Hepatocyte (in vitro differentiated cells): ENCODE results near the gene KCNK6. TPM values are rescaled to one million over a fixed set of nuclear protein-coding genes. Genes with fewer than 3 reads are reported as not detected.

Source experiments
- DNase-seq: peaks from one replicate; pipeline ENCODE4 v3.0.0-alpha.2; 2016; ENCODE audit warnings: low spot score
- H2AFZ ChIP-seq: fragments of 200-600 bp; sonication (generic); 2 replicates; pipeline ENCODE4 v1.6.0; 2016; ENCODE audit warnings: antibody characterized with exemption, mild to moderate bottlenecking
- H3K27ac ChIP-seq: fragments of 200-600 bp; sonication (generic); 2 replicates; pipeline ENCODE4 v1.5.1; 2016; ENCODE audit warnings: mild to moderate bottlenecking
- H3K27me3 ChIP-seq: fragments of 200-600 bp; sonication (generic); 2 replicates; pipeline ENCODE4 v1.6.1; 2016
- H3K36me3 ChIP-seq: fragments of 200-600 bp; sonication (generic); replicated peaks from 2 replicates; pipeline ENCODE4 v1.5.1; 2016; ENCODE audit warnings: low read depth; ENCODE audit not compliant: insufficient read depth
- H3K4me1 ChIP-seq: fragments of 200-600 bp; sonication (generic); 2 replicates; pipeline ENCODE4 v1.5.1; 2016; ENCODE audit warnings: mild to moderate bottlenecking, moderate library complexity; ENCODE audit not compliant: insufficient read depth
- H3K4me2 ChIP-seq: fragments of 200-600 bp; sonication (generic); 2 replicates; pipeline ENCODE4 v1.6.0; 2016
- H3K4me3 ChIP-seq: fragments of 200-600 bp; sonication (generic); 2 replicates; pipeline ENCODE4 v1.5.1; 2016; ENCODE audit warnings: mild to moderate bottlenecking
- H3K79me2 ChIP-seq: fragments of 200-600 bp; sonication (generic); 2 replicates; pipeline ENCODE4 v1.6.0; 2017; ENCODE audit warnings: mild to moderate bottlenecking
- H3K9me2 ChIP-seq: fragments of 200-600 bp; sonication (generic); replicated peaks from 2 replicates; pipeline ENCODE4 v1.6.0; 2017; ENCODE audit warnings: mild to moderate bottlenecking; ENCODE audit not compliant: insufficient read depth
- H3K9me3 ChIP-seq: fragments of 200-600 bp; sonication (generic); 2 replicates; pipeline ENCODE4 v1.5.1; 2016; ENCODE audit warnings: low read depth, mild to moderate bottlenecking
- H4K20me1 ChIP-seq: fragments of 200-600 bp; sonication (generic); 2 replicates; pipeline ENCODE4 v1.6.0; 2016; ENCODE audit warnings: mild to moderate bottlenecking; ENCODE audit not compliant: insufficient read depth, poor library complexity, severe bottlenecking
- EZH2 ChIP-seq: fragments of 200-600 bp; sonication (generic); IDR thresholded peaks from 2 replicates; pipeline ENCODE4 v1.6.1; 2016; ENCODE audit warnings: antibody characterized with exemption, mild to moderate bottlenecking, borderline replicate concordance
- EZH2phosphoT487 ChIP-seq: fragments of 200-600 bp; sonication (generic); IDR thresholded peaks from one replicate; pipeline ENCODE4 v1.6.1; 2018; ENCODE audit warnings: antibody characterized with exemption, mild to moderate bottlenecking, low read depth, moderate library complexity; ENCODE audit not compliant: unreplicated experiment, severe bottlenecking
- WGBS: methylation state at CpG from one replicate; pipeline ENCODE4 v1.1.6; 2016; ENCODE audit warnings: low lambda C conversion rate; ENCODE audit errors: missing lambda C conversion rate; 5-methylcytosine and 5-hydroxymethylcytosine counted together
- polyA plus RNA-seq: library from polyadenylated mRNA; unstranded; fragments of >200 nt; fragmentation: Nextera tagmentation; extraction: Ambion mirVana; gene quantifications from 2 replicates; pipeline ENCODE4 v1.2.1, GENCODE V29; 2016
- total RNA-seq: library from RNA; depleted of rRNA; stranded (reverse); fragments of >200 nt; gene quantifications from 2 replicates; pipeline ENCODE4 v1.2.3, GENCODE V29; 2014
- TF ChIP-seq, protein P1 (sequence below): fragments of 200-600 bp; sonication (generic); IDR thresholded peaks from 2 replicates; pipeline ENCODE4 v1.5.1; 2016; ENCODE audit warnings: antibody characterized with exemption, mild to moderate bottlenecking; ENCODE audit not compliant: poor library complexity

Gene KCNK6
- total and polyA plus RNA-seq, 2 experiments from 2014 or later: 9.0 to 16.0 TPM

DNA sequence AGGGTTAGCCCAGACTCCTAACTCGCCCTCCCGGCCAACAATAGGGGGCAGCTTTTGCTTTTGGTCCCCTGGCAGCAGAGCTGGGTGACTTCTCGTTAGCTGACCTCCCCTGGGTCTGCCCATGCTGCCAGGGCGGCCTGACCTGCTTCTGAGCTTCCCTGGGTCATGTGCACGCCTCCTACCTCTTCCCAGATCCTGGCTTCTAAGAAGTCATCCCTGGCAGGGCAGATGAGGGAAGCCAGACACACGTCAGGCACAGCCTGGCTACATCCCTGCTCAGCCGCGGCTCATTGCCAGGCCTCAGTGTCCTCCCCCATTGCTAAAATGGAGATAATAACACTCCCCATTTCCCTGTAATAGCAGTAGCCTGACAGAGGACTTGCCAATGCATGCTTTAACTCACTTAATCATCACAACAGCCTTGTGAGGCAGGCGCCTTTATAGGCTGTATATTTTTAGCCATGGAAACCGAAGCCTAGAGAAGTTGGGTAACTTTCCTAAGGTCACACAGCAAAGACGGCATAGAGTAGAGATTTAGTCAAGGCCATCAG, 2.1 kb downstream of the KCNK6 start:
- H3K4me3 ChIP-seq: no peak overlapping the region
- peak overlapping the region; percentile 57 for H3K27ac ChIP-seq
- H2AFZ ChIP-seq: no peak overlapping the region
- no peaks in the 10 kb centered on the region for H4K20me1 ChIP-seq
- H3K27me3 ChIP-seq: peaks cover 17% of the 10 kb centered on the region
- WGBS: 64% methylated on average over 11 of the region's 11 CpGs
- peak; percentile 69 for DNase-seq
- no peaks in the 10 kb centered on the region for H3K36me3 ChIP-seq
- H3K4me2 ChIP-seq: peak overlapping the region; percentile 100
- no peaks in the 10 kb centered on the region for H3K9me3 ChIP-seq
- H3K9me2 ChIP-seq: no peaks in the 10 kb centered on the region
- H3K79me2 ChIP-seq: no peaks in the 10 kb centered on the region
- TF ChIP-seq, protein P1, sequence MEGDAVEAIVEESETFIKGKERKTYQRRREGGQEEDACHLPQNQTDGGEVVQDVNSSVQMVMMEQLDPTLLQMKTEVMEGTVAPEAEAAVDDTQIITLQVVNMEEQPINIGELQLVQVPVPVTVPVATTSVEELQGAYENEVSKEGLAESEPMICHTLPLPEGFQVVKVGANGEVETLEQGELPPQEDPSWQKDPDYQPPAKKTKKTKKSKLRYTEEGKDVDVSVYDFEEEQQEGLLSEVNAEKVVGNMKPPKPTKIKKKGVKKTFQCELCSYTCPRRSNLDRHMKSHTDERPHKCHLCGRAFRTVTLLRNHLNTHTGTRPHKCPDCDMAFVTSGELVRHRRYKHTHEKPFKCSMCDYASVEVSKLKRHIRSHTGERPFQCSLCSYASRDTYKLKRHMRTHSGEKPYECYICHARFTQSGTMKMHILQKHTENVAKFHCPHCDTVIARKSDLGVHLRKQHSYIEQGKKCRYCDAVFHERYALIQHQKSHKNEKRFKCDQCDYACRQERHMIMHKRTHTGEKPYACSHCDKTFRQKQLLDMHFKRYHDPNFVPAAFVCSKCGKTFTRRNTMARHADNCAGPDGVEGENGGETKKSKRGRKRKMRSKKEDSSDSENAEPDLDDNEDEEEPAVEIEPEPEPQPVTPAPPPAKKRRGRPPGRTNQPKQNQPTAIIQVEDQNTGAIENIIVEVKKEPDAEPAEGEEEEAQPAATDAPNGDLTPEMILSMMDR: no peak
- no peak for TF ChIP-seq EZH2
- no peak for TF ChIP-seq EZH2phosphoT487
- H3K4me1 ChIP-seq: no peaks in the 10 kb centered on the region

DNA sequence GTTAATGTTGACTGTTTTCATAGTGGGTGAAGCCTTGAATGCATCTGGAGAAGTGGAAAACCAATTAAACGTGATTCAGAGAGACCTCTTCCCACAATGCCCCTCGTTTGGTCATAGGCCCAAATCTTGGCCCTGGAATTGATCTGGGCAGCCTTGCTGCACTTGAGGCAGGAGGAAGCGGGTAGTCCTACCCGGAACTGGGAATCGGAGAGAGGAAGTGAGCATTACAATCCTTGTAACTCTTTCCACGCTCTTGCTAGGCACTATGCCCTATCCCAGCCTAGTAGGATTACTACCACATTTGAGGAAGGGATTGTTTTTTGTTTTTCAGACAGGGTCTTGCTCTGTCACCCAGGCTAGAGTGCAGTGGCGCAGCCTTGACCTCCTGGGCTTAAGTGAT, 3.6 kb downstream of the KCNK6 start:
- no peak for DNase-seq
- Histone ChIP-seq H3K36me3 (no peaks in the 10 kb centered on the region), H3K4me2 (no peak overlapping the region), H3K27ac (no peak overlapping the region), H3K4me3 (no peak overlapping the region), H3K9me3 (no peaks in the 10 kb centered on the region), H3K27me3 (peaks cover 15% of the 10 kb centered on the region), H2AFZ (no peak overlapping the region), H3K4me1 (no peaks in the 10 kb centered on the region), H4K20me1 (no peaks in the 10 kb centered on the region), H3K9me2 (no peaks in the 10 kb centered on the region), H3K79me2 (no peaks in the 10 kb centered on the region)
- TF ChIP-seq EZH2phosphoT487: no peak
- 92% methylated on average over 7 of the region's 7 CpGs for WGBS

DNA sequence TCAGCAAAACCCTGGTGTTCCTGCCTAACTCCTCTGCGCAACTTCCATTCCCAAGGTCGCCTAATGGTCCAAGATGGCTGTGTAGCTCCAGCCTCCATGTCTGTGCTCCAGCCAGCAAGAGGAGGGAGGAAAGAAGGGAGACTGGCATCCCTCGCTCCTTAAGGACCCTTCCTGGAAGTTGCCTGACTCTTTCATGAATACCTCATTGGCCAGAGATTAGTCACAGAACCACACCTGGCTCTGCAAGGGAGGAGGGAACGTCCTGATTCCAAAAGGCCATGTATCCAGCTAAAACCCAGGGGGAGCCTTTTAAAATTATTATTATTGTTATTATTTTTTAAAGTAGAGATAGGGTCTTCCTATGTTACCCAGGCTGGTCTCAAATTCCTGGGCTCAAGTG, 4.8 kb downstream of the KCNK6 start:
- H3K36me3 ChIP-seq: no peaks in the 10 kb centered on the region
- H3K9me2 ChIP-seq: no peaks in the 10 kb centered on the region
- H3K79me2 ChIP-seq: no peaks in the 10 kb centered on the region
- no peaks in the 10 kb centered on the region for H3K9me3 ChIP-seq
- H2AFZ ChIP-seq: no peak overlapping the region
- DNase-seq: no peak
- H3K4me1 ChIP-seq: no peaks in the 10 kb centered on the region
- no peak overlapping the region for H3K27ac ChIP-seq
- 93% methylated on average over 4 of the region's 4 CpGs for WGBS
- H3K4me3 ChIP-seq: no peak overlapping the region
- H3K4me2 ChIP-seq: no peak overlapping the region
- no peaks in the 10 kb centered on the region for H4K20me1 ChIP-seq
- TF ChIP-seq EZH2phosphoT487 (no peak), EZH2 (no peak)
- TF ChIP-seq, protein P1: no peak
- H3K27me3 ChIP-seq: peaks cover 6% of the 10 kb centered on the region

DNA sequence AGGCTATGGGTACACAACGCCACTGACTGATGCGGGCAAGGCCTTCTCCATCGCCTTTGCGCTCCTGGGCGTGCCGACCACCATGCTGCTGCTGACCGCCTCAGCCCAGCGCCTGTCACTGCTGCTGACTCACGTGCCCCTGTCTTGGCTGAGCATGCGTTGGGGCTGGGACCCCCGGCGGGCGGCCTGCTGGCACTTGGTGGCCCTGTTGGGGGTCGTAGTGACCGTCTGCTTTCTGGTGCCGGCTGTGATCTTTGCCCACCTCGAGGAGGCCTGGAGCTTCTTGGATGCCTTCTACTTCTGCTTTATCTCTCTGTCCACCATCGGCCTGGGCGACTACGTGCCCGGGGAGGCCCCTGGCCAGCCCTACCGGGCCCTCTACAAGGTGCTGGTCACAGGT, 6.9 kb downstream of the KCNK6 start:
- Histone ChIP-seq H3K36me3 (no peaks in the 10 kb centered on the region), H4K20me1 (no peaks in the 10 kb centered on the region), H3K4me2 (no peak overlapping the region), H3K9me3 (no peaks in the 10 kb centered on the region), H3K27me3 (no peaks in the 10 kb centered on the region), H3K9me2 (no peaks in the 10 kb centered on the region), H3K27ac (no peak overlapping the region), H3K79me2 (no peaks in the 10 kb centered on the region), H2AFZ (no peak overlapping the region), H3K4me3 (no peak overlapping the region), H3K4me1 (no peaks in the 10 kb centered on the region)
- WGBS: 93% methylated on average over 22 of the region's 22 CpGs
- no peak for DNase-seq
- TF ChIP-seq, protein P1: no peak
- no peak for TF ChIP-seq EZH2phosphoT487
- no peak for TF ChIP-seq EZH2
